Measurements from ENCODE around the gene AP1S1.
"Not testable (repeated sequence)": the region's sequence is repeated elsewhere in the genome, so short reads cannot be mapped to it uniquely, and the experiment has no call there.

The AP1S1 gene

GRCh38 chr7:101172005-101172853 lies 18.0 kb downstream of the AP1S1 start:
- no peak for DNase-seq

- no peak for DNase-seq
Measured at GRCh38 chr7:101172854-101173751, 18.8 kb downstream of the AP1S1 start.

DNA sequence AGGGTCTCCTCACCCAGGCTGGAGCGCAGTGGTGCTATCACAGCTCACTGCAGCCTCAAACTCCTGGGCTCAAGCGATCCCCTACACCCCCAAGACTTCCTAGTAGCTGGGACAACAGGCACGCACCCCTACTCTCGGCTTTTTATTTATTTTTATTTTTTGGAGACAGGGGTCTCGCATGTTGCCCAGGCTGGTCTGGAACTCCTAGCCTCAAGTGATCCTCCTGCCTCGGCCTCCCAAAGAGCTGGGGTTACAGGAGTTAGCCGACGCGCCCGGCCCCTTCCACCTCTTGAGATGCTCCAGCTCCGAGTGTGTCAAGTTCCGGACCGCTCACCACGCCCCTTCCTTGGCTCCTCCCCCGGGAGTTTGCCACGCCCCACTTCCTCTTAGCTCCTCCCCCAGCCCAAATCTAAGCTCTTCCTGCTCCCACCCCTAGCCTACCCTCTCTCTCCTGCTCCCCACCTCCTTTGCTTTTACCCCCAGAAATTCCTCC lies 19.5 kb downstream of the AP1S1 start:
- DNase-seq = peak; percentile 71

GRCh38 chr7:101174322-101174854 lies 20.1 kb downstream of the AP1S1 start:
- no peak for DNase-seq

DNA sequence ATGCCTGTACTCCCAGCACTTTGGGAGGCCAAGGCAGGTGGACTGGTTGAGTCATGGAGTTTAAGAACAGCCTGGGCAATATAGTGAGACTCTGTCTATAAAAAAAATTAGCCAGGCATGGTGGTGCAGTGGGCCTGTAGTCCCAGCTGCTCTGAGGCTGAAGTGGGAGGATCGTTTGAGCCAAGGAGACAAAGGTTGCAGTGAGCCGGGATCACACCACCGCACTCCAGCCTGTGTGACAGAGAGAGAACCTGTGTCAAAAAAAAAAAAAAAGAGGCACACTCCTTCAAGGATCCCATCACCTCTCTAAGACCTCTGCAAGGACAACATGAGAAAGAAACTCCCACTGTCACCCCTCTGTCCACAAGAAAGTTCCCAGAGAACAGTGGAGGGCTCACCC lies 21.4 kb downstream of the AP1S1 start:
- DNase-seq = no peak

- DNase-seq = no peak
Measured at GRCh38 chr7:101177644-101178043, 23.4 kb downstream of the AP1S1 start.

GRCh38 chr7:101179117-101179516 lies 24.8 kb downstream of the AP1S1 start:
- no peak for DNase-seq

DNA sequence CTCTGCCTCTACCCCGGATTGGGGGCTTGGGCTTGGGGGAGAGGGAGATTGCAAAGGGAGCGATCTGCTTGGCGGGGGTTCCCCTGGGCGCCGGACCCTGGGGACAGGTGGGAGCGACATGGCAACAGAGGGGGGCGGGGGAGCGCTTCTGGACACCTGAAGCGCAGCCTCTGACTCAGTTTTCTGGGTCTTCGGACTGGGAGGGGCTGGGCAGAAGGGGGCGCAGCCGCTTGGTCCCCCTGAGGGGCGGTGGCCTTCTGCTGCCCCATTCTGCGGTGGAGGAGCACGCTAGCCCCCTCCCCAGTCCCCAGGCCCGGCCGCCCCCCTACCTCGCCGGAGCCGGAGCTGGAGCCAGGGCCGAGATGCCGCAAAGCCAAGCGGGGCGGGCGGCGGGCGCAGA lies 25.4 kb downstream of the AP1S1 start:
- no peak for DNase-seq

- DNase-seq = no peak
Measured at GRCh38 chr7:101180130-101180755, 26.0 kb downstream of the AP1S1 start, which contains the start of gene NAT16. NAT16 (minus strand) TSS chr7:101180293; CDS start chr7:101174807, 5,486 bp downstream.

DNA sequence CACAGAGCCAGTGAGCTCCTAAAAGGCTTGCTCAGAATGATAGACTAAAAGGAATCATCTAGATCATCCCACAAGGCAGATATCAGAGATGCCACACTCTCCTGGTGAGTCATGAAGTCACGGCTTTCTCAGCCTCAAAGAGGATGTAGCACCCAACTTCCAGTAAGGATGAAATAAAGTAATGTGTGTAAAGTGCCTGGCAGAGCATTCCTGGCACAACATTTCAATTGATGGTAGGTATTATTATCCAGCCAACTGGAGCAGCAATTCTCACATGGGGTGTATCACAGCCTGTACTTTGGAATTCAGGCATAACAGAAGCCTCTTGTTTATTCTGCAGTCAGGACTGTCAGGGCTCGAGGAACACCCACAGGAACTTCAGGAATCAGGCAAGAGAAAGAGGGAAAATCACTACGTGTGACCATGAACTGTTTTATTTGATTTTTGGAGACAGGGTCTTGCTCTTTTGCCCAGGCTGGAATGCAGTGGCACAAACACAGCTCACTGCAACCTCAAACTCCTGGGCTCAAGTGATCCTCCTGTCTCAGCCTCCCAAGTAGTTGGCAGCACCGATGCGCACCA lies 31.1 kb downstream of the AP1S1 start:
- DNase-seq = no peak

GRCh38 chr7:101186194-101186593 lies 31.9 kb downstream of the AP1S1 start:
- DNase-seq = no peak

- no peak for DNase-seq
Measured at GRCh38 chr7:101186844-101187428, 32.7 kb downstream of the AP1S1 start.

- no peak for DNase-seq
Measured at GRCh38 chr7:101189109-101189508, 34.8 kb downstream of the AP1S1 start.

DNA sequence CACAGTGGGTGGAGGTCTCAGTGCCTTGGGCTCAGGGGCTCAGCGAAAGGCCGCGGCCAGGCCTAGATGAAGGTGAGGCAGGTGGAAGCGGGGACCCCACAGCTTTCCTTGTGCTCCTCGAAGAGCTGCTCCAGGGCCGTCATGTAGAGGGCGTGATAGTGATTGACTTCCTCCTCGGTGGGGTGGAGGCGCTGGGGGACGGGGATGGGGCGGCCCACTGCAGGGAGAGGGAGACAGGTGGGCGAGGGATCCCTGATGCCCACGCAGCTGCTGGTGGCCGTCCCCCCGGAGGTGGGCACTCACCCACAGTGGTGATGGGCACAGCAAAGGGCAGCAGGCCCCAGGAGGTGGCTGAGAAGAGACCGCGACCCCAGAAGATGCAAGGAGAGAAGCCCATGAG lies 41.6 kb downstream of the AP1S1 start:
- DNase-seq = no peak

- no peak for DNase-seq
Measured at GRCh38 chr7:101197991-101198390, 43.7 kb downstream of the AP1S1 start.

GRCh38 chr7:101198476-101198875 lies 44.2 kb downstream of the AP1S1 start:
- DNase-seq = no peak

GRCh38 chr7:101199522-101199921 lies 45.2 kb downstream of the AP1S1 start:
- DNase-seq = not testable (repeated sequence)

DNA sequence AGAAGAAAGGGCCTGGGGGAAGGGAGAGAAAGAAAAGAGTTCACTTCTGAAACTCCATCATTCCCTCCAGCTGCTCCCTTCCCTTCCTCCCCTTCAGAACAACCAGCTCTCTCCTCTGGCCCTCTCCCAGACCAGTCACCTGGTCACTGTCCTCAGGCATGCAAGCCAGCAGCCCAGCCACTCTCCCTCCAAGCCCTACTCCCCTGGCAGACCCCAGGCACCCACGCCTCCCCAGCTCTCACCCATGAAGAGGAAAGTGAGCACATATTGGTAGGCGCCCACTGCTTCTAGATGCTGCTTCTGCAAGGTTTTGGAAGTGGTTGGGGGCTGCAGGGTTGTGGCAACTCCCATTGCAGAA lies 46.2 kb downstream of the AP1S1 start:
- no peak for DNase-seq

DNA sequence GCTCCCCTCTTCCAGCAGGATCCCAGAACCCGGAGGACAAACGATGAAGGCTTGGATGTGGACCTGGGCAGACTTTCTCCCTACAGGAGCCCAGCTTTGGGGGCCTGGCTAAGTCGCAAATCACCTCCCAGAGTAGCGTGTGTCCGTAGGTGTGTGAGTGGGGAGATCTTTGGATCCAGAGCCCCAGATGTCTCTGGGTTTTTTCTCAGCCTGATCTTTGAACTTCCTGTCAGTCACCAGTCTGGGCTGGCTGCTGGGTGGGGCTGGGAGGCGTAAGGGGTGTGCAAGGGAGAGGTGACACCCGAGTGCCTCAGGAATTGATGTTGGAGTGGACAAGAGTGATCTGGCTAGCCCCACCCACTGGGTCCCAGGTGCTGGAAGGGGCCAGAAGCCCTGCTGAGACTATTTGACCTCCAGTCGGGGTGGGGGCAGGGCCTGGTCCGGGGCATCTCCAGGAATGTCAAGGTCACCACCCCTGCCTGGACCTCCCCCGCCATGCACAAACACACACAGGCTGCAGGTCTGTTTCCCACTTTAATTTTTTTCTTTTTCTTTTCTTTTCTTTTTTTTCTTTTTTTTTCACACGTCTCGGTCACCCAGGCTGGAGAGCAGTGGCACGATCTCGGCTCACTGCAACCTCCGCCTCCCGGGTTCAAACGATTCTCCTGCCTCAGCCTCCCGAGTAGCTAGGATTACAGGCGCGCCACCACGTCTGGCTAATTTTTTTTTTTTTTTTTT lies 46.8 kb downstream of the AP1S1 start, which contains the start of gene MOGAT3:
TSS of gene MOGAT3 (minus strand) at position 175 of the 738 bp plus-strand sequence. CDS start 182 bp downstream, outside the sequence.
- DNase-seq = no peak

GRCh38 chr7:101201695-101202602 lies 47.7 kb downstream of the AP1S1 start:
- no peak for DNase-seq

Data from activated CD4-positive, CD25-positive, alpha-beta regulatory T cell treated with anti-CD3 and anti-CD28 coated beads, Interleukin-2, amount 50 U/mL, for 72 hours (primary cell).